AG04449 (cell line): ENCODE measurements around the gene TCEA2.

Experiments
- CTCF ChIA-PET: fragments of 350-600 bp; formaldehyde crosslinking; extraction: SDS; loops from one replicate; lab custom pipeline; 2021; ENCODE audit warnings: antibody characterized with exemption; lab: Yijun Ruan, JAX
- POLR2A ChIA-PET: fragments of 400-600, 350-600 bp; formaldehyde crosslinking; extraction: SDS; loops from one replicate; lab custom pipeline; 2020; ENCODE audit warnings: antibody characterized with exemption, inconsistent platforms; lab: Yijun Ruan, JAX
- DNase-seq: peaks from one replicate; pipeline ENCODE4 v3.0.0-alpha.2; 2010; ENCODE audit warnings: low read depth, low spot score
- H3K4me3 ChIP-seq: 2 replicates; pipeline ENCODE4 v1.5.1; 2011; ENCODE audit warnings: low read depth, mild to moderate bottlenecking, control low read depth, low read length
- CTCF ChIP-seq: IDR thresholded peaks from one replicate; pipeline ENCODE4 v1.5.1; 2011; ENCODE audit warnings: mild to moderate bottlenecking, moderate library complexity, low read length, control low read depth, inconsistent platforms; ENCODE audit not compliant: insufficient read depth; ENCODE audit errors: missing control alignments

Gene TCEA2

GRCh38 chr20:64041781-64042053 is 21.3 kb upstream of the TCEA2 start:
- TF ChIP-seq CTCF = no peak
- DNase-seq = no peak
- ChIA-PET POLR2A (no interaction called here), CTCF (interaction anchor here (0.7 to 4.6 kb wide), 6 partner anchors 11 to 504 kb away, joined by 3 to 54 read pairs (median 10); partner anchors contain the start of genes SAMD10 and TCEA2)
- H3K4me3 ChIP-seq = no peak overlapping the region

- peak overlapping the region; percentile 40 for H3K4me3 ChIP-seq
- TF ChIP-seq CTCF = no peak
- DNase-seq = no peak
- CTCF ChIA-PET = interaction anchor here (0.7 to 4.6 kb wide), 4 partner anchors 17 to 504 kb away, joined by 3 to 54 read pairs (median 6); partner anchors contain the start of genes SAMD10 and TCEA2
- POLR2A ChIA-PET = no interaction called here
Observed at GRCh38 chr20:64042054-64042781, 20.8 kb upstream of the TCEA2 start.

GRCh38 chr20:64043768-64044167 is 19.2 kb upstream of the TCEA2 start:
- no peak for DNase-seq
- POLR2A ChIA-PET = interaction anchor here (0.7 kb wide), 1 partner anchor 44 kb away, joined by 3 read pairs; no protein-coding TSS in a partner anchor
- CTCF ChIA-PET = interaction anchor here (1.2 to 2.6 kb wide), 3 partner anchors 9 to 14 kb away, joined by 4 to 11 read pairs (median 4); no protein-coding TSS in a partner anchor
- H3K4me3 ChIP-seq = no peak overlapping the region
- TF ChIP-seq CTCF = no peak

- CTCF ChIA-PET = interaction anchor here (0.8 to 2.6 kb wide), 5 partner anchors 8 to 77 kb away, joined by 3 to 11 read pairs (median 6); no protein-coding TSS in a partner anchor
- no peak for TF ChIP-seq CTCF
- no peak overlapping the region for H3K4me3 ChIP-seq
- POLR2A ChIA-PET = no interaction called here
- DNase-seq = no peak
Observed at GRCh38 chr20:64044484-64045247, 18.3 kb upstream of the TCEA2 start.

- DNase-seq = no peak
- ChIA-PET POLR2A (no interaction called here), CTCF (interaction anchor here (0.8 to 2.6 kb wide), 4 partner anchors 9 to 76 kb away, joined by 3 to 11 read pairs (median 7); no protein-coding TSS in a partner anchor)
- H3K4me3 ChIP-seq = no peak overlapping the region
- no peak for TF ChIP-seq CTCF
Observed at GRCh38 chr20:64045346-64046011, 17.5 kb upstream of the TCEA2 start.

- CTCF ChIA-PET = interaction anchor here (0.9 to 1.3 kb wide), 2 partner anchors 9 to 11 kb away, joined by 3 to 4 read pairs; no protein-coding TSS in a partner anchor
- POLR2A ChIA-PET = no interaction called here
- no peak for TF ChIP-seq CTCF
- H3K4me3 ChIP-seq = no peak overlapping the region
- no peak for DNase-seq
Observed at GRCh38 chr20:64047046-64047389, 16.0 kb upstream of the TCEA2 start.
